HUES6 (cell line): ENCODE measurements around the gene SLBP.
"Not testable (repeated sequence)": the region's sequence is repeated elsewhere in the genome, so short reads cannot be mapped to it uniquely, and the experiment has no call there.

Experiments used
- H3K27ac ChIP-seq: 2 replicates; pipeline ENCODE4 v1.7.0; 2013; ENCODE audit warnings: low read depth, mild to moderate bottlenecking, low read length, inconsistent platforms
- H3K27me3 ChIP-seq: 2 replicates; pipeline ENCODE4 v1.6.1; 2013; ENCODE audit warnings: low read length; ENCODE audit not compliant: control insufficient read depth, insufficient read depth
- H3K36me3 ChIP-seq: 2 replicates; pipeline ENCODE4 v1.6.1; 2013; ENCODE audit warnings: low read length; ENCODE audit not compliant: control insufficient read depth, insufficient read depth
- H3K4me1 ChIP-seq: 2 replicates; pipeline ENCODE4 v1.6.1; 2013; ENCODE audit warnings: low read length; ENCODE audit not compliant: control insufficient read depth, insufficient read depth
- H3K4me3 ChIP-seq: 2 replicates; pipeline ENCODE4 v1.5.1; 2013; ENCODE audit warnings: low read depth, low read length
- H3K9ac ChIP-seq: one replicate; pipeline ENCODE4 v1.6.1; 2013; ENCODE audit warnings: mild to moderate bottlenecking, low read length
- H3K9me3 ChIP-seq: 2 replicates; pipeline ENCODE4 v1.6.1; 2013; ENCODE audit warnings: low read depth, low read length; ENCODE audit not compliant: control insufficient read depth, insufficient read depth

The SLBP gene

GRCh38 chr4:1683736-1684505 is 28.2 kb downstream of the SLBP start, which contains the start of gene FAM53A:
Gene FAM53A (minus strand): TSS chr4:1684313. CDS start chr4:1668741, 15,572 bp downstream.
- Histone ChIP-seq H3K4me3 (peak within 1 kb of the TSS; percentile 70), H3K27ac (no peak within 1 kb of the TSS), H3K9ac (peak within 1 kb of the TSS; percentile 61), H3K4me1 (peaks cover 15% of the 10 kb centered on the region; the same call in 1 of the 2 replicates), H3K36me3 (no peaks in the 10 kb centered on the region), H3K27me3 (peaks cover 17% of the 10 kb centered on the region), H3K9me3 (0 out of 2 replicates have a peak, but pooled peaks cover 4% of the 10 kb centered on the region)

- Histone ChIP-seq H3K9me3 (0 out of 2 replicates have a peak, but pooled peaks cover 4% of the 10 kb centered on the region), H3K27ac (no peak overlapping the region), H3K4me3 (peak overlapping the region; percentile 70), H3K9ac (no peak overlapping the region), H3K4me1 (peaks cover 15% of the 10 kb centered on the region; the same call in 1 of the 2 replicates), H3K36me3 (no peaks in the 10 kb centered on the region), H3K27me3 (peaks cover 17% of the 10 kb centered on the region)
Observed at GRCh38 chr4:1683261-1683735, 28.8 kb downstream of the SLBP start.

- Histone ChIP-seq H3K36me3 (no peaks in the 10 kb centered on the region), H3K4me1 (peaks cover 15% of the 10 kb centered on the region; the same call in 1 of the 2 replicates), H3K27me3 (peaks cover 17% of the 10 kb centered on the region), H3K4me3 (peak overlapping the region; percentile 70), H3K27ac (no peak overlapping the region), H3K9ac (no peak overlapping the region), H3K9me3 (0 out of 2 replicates have a peak, but pooled peaks cover 4% of the 10 kb centered on the region)
Observed at GRCh38 chr4:1682860-1683259, 29.3 kb downstream of the SLBP start.

GRCh38 chr4:1678244-1678643 is 33.9 kb downstream of the SLBP start:
- H3K9ac ChIP-seq, result no peak overlapping the region
- H3K36me3 ChIP-seq, result no peaks in the 10 kb centered on the region
- H3K4me3 ChIP-seq, result no peak overlapping the region
- 0 out of 2 replicates have a peak, but pooled peaks cover 4% of the 10 kb centered on the region for H3K9me3 ChIP-seq
- H3K27me3 ChIP-seq, result peaks cover 9% of the 10 kb centered on the region
- no peak overlapping the region for H3K27ac ChIP-seq
- H3K4me1 ChIP-seq, result peaks cover 9% of the 10 kb centered on the region; the same call in 1 of the 2 replicates

- no peak overlapping the region for H3K4me3 ChIP-seq
- H3K27me3 ChIP-seq, result no peaks in the 10 kb centered on the region
- H3K36me3 ChIP-seq, result no peaks in the 10 kb centered on the region
- peaks cover 3% of the 10 kb centered on the region; the same call in 1 of the 2 replicates for H3K4me1 ChIP-seq
- H3K9me3 ChIP-seq, result 0 out of 2 replicates have a peak, but pooled peaks cover 4% of the 10 kb centered on the region
- H3K27ac ChIP-seq, result no peak overlapping the region
- H3K9ac ChIP-seq, result no peak overlapping the region
Observed at GRCh38 chr4:1676605-1677525, 35.3 kb downstream of the SLBP start.

GRCh38 chr4:1675802-1676137 is 36.3 kb downstream of the SLBP start:
- no peak overlapping the region for H3K27ac ChIP-seq
- no peak overlapping the region for H3K9ac ChIP-seq
- H3K36me3 ChIP-seq, result no peaks in the 10 kb centered on the region
- no peaks in the 10 kb centered on the region for H3K27me3 ChIP-seq
- H3K4me1 ChIP-seq, result peaks cover 3% of the 10 kb centered on the region; the same call in 1 of the 2 replicates
- no peaks in the 10 kb centered on the region for H3K9me3 ChIP-seq
- no peak overlapping the region for H3K4me3 ChIP-seq

GRCh38 chr4:1675136-1675801 is 36.9 kb downstream of the SLBP start:
- H3K9ac ChIP-seq, result no peak overlapping the region
- no peaks in the 10 kb centered on the region for H3K27me3 ChIP-seq
- peaks cover 3% of the 10 kb centered on the region; the same call in 1 of the 2 replicates for H3K4me1 ChIP-seq
- no peaks in the 10 kb centered on the region for H3K36me3 ChIP-seq
- H3K4me3 ChIP-seq, result no peak overlapping the region
- no peak overlapping the region for H3K27ac ChIP-seq
- H3K9me3 ChIP-seq, result no peaks in the 10 kb centered on the region

GRCh38 chr4:1674682-1675081 is 37.4 kb downstream of the SLBP start:
- Histone ChIP-seq H3K4me3 (no peak overlapping the region), H3K27me3 (no peaks in the 10 kb centered on the region), H3K4me1 (peaks cover 3% of the 10 kb centered on the region; the same call in 1 of the 2 replicates), H3K36me3 (no peaks in the 10 kb centered on the region), H3K9ac (no peak overlapping the region), H3K9me3 (no peaks in the 10 kb centered on the region), H3K27ac (no peak overlapping the region)

GRCh38 chr4:1673671-1674070 is 38.4 kb downstream of the SLBP start:
- Histone ChIP-seq H3K9me3 (no peaks in the 10 kb centered on the region), H3K27ac (no peak overlapping the region)

GRCh38 chr4:1671011-1671410 is 41.1 kb downstream of the SLBP start:
- not testable (repeated sequence) for H3K27ac ChIP-seq, H3K4me3 ChIP-seq, H3K36me3 ChIP-seq, H3K27me3 ChIP-seq, H3K9me3 ChIP-seq, H3K9ac ChIP-seq
- peaks cover 13% of the 10 kb centered on the region for H3K4me1 ChIP-seq

More at GRCh38 chr4:1673671-1674070, 38.4 kb downstream of the SLBP start:
- H3K4me3 ChIP-seq, result no peak overlapping the region
- H3K4me1 ChIP-seq, result peaks cover 5% of the 10 kb centered on the region; the same call in 1 of the 2 replicates
- no peaks in the 10 kb centered on the region for H3K27me3 ChIP-seq
- H3K36me3 ChIP-seq, result no peaks in the 10 kb centered on the region
- no peak overlapping the region for H3K9ac ChIP-seq
